AG04449 (cell line): ENCODE results near the gene PLA2G3.

Experiments used
- CTCF ChIA-PET: fragments of 350-600 bp; formaldehyde crosslinking; extraction: SDS; loops from one replicate; lab custom pipeline; 2021; ENCODE audit warnings: antibody characterized with exemption; lab: Yijun Ruan, JAX
- POLR2A ChIA-PET: fragments of 400-600, 350-600 bp; formaldehyde crosslinking; extraction: SDS; loops from one replicate; lab custom pipeline; 2020; ENCODE audit warnings: antibody characterized with exemption, inconsistent platforms; lab: Yijun Ruan, JAX
- DNase-seq: peaks from one replicate; pipeline ENCODE4 v3.0.0-alpha.2; 2010; ENCODE audit warnings: low read depth, low spot score
- H3K4me3 ChIP-seq: 2 replicates; pipeline ENCODE4 v1.5.1; 2011; ENCODE audit warnings: low read depth, mild to moderate bottlenecking, control low read depth, low read length
- CTCF ChIP-seq: IDR thresholded peaks from one replicate; pipeline ENCODE4 v1.5.1; 2011; ENCODE audit warnings: mild to moderate bottlenecking, moderate library complexity, low read length, control low read depth, inconsistent platforms; ENCODE audit not compliant: insufficient read depth; ENCODE audit errors: missing control alignments

PLA2G3 gene

GRCh38 chr22:31161386-31161785 is 21.1 kb upstream of the PLA2G3 start:
- no peak for DNase-seq
- POLR2A ChIA-PET: no interaction called here
- H3K4me3 ChIP-seq: peak overlapping the region; percentile 93

DNA sequence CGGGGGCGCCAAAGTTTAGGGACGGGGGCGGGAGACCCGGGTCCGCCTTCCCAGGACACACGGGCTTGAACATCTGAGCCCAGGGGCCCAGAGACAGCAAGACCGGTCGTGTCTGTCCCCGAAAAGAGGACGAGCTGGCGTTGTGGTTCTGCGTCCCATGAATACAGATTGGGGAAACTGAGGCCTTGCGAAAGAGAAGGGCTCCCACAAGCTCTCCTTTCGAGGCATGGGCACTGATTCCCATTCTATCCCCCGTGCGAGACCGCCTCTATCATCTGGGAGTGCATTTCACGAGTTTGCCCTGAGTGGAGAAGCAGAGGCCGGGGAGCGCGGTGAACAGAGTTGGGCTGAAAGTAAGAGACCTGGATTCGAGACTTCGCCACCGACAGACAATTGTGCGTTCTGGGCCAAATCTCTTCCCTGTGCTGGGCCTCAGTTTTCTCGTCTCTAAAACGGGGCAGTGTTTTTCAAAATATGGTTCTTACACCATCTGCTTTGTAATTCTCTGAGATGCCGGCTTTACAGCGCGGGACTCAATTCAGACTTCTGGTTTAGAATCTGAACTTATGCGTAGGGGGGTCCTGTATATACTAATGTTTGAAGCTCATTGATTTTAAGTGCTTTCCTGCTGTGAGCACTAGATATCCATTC is 20.1 kb upstream of the PLA2G3 start:
- CTCF ChIA-PET: interaction anchor here (0.7 to 16.4 kb wide), 16 partner anchors 8 to 210 kb away, joined by 3 to 160 read pairs (median 6); partner anchors contain the start of genes LIMK2 and SELENOM
- POLR2A ChIA-PET: interaction anchor here (0.9 to 1.3 kb wide), 3 partner anchors 9 to 53 kb away, joined by 3 to 7 read pairs (median 3); partner anchors contain the start of gene SELENOM
- DNase-seq: no peak
- H3K4me3 ChIP-seq: peak overlapping the region; percentile 93
- no peak for TF ChIP-seq CTCF

More at GRCh38 chr22:31161386-31161785, 21.1 kb upstream of the PLA2G3 start:
- CTCF ChIA-PET: interaction anchor here (1.0 to 16.4 kb wide), 10 partner anchors 11 to 211 kb away, joined by 3 to 160 read pairs (median 4); partner anchors contain the start of genes LIMK2 and SELENOM
- TF ChIP-seq CTCF: no peak

- DNase-seq: peak; percentile 23
- CTCF ChIA-PET: interaction anchor here (1.2 to 16.4 kb wide), 5 partner anchors 22 to 209 kb away, joined by 3 to 160 read pairs (median 4); partner anchors contain the start of gene SELENOM
- H3K4me3 ChIP-seq: no peak overlapping the region
- TF ChIP-seq CTCF: no peak
- POLR2A ChIA-PET: no interaction called here
These were observed 15.1 kb upstream of the PLA2G3 start for GRCh38 chr22:31155422-31155821.

- no peak for DNase-seq
- ChIA-PET POLR2A (no interaction called here), CTCF (interaction anchor here (1.2 to 16.4 kb wide), 3 partner anchors 46 to 209 kb away, joined by 4 to 160 read pairs (median 5); partner anchors contain the start of gene SELENOM)
- TF ChIP-seq CTCF: no peak
- no peak overlapping the region for H3K4me3 ChIP-seq
These were observed 14.7 kb upstream of the PLA2G3 start for GRCh38 chr22:31154975-31155374.

- no peak for TF ChIP-seq CTCF
- CTCF ChIA-PET: interaction anchor here (0.9 to 16.4 kb wide), 4 partner anchors 25 to 207 kb away, joined by 3 to 160 read pairs (median 4); partner anchors contain the start of gene SELENOM
- no peak overlapping the region for H3K4me3 ChIP-seq
- no peak for DNase-seq
- POLR2A ChIA-PET: no interaction called here
These were observed 13.0 kb upstream of the PLA2G3 start for GRCh38 chr22:31153357-31153756.

DNA sequence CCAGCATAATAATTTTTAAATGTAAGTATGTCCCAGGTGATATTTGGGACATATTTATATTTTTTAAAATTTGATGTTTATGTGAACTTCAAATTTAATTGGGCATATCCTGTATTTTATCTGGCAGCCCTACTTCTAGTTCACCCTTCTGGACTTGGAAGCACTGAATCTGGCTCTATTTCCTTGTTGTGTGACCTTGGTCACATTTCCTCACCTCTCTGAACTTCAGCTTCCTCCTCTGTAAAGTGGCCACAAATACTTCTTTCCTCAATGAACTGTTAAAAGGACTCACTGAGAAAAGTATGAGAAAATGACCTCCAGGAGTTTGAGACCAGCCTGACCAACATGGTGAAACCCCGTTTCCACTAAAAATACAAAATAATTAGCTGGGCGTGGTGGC is 11.6 kb upstream of the PLA2G3 start:
- no peak overlapping the region for H3K4me3 ChIP-seq
- ChIA-PET POLR2A (interaction anchor here (1.1 kb wide), 1 partner anchor 183 kb away, joined by 4 read pairs; the partner anchor contains the start of genes MORC2 and TUG1), CTCF (interaction anchor here (1.0 to 16.4 kb wide), 4 partner anchors 16 to 388 kb away, joined by 3 to 160 read pairs (median 24); partner anchors contain the start of gene SELENOM)
- no peak for TF ChIP-seq CTCF
- no peak for DNase-seq
